ENCODE measurements around the gene ASPHD2. TPM values are rescaled to one million over a fixed set of nuclear protein-coding genes. Genes with fewer than 3 reads are reported as not detected.

Gene ASPHD2
- total RNA-seq, 1 experiment from 2014 or later, result 4.0 TPM

GRCh38 chr22:26446808-26447515 is 17.9 kb downstream of the ASPHD2 start:
- DNase-seq (ENCODE audit: low spot score), result no peak

- DNase-seq (ENCODE audit: low spot score), result no peak
Observed at GRCh38 chr22:26447584-26448329, 18.7 kb downstream of the ASPHD2 start.

DNA sequence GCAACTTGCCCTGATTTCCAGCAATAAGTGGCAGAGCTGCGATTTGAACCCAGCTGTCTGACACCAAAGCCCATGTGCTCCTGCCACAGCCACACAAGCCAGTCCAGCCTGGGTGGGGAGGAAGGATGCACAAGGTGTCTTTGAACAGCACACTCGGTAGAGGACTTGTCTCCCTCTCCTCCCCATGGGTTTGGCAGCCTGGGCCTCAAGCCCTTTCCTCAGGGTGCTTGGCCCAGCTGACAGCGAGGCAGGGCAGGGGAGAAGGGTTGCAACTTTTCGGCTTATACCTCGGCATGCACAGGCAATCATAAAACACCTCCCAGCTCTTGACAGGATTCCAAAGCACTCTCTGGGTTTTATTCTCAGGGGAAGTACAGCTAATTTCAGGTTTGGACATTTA is 19.3 kb downstream of the ASPHD2 start:
- DNase-seq (ENCODE audit: low spot score), result no peak

GRCh38 chr22:26448941-26449340 is 19.9 kb downstream of the ASPHD2 start:
- no peak for DNase-seq (ENCODE audit: low spot score)

- no peak for DNase-seq (ENCODE audit: low spot score)
Observed at GRCh38 chr22:26450453-26451185, 21.6 kb downstream of the ASPHD2 start.

DNA sequence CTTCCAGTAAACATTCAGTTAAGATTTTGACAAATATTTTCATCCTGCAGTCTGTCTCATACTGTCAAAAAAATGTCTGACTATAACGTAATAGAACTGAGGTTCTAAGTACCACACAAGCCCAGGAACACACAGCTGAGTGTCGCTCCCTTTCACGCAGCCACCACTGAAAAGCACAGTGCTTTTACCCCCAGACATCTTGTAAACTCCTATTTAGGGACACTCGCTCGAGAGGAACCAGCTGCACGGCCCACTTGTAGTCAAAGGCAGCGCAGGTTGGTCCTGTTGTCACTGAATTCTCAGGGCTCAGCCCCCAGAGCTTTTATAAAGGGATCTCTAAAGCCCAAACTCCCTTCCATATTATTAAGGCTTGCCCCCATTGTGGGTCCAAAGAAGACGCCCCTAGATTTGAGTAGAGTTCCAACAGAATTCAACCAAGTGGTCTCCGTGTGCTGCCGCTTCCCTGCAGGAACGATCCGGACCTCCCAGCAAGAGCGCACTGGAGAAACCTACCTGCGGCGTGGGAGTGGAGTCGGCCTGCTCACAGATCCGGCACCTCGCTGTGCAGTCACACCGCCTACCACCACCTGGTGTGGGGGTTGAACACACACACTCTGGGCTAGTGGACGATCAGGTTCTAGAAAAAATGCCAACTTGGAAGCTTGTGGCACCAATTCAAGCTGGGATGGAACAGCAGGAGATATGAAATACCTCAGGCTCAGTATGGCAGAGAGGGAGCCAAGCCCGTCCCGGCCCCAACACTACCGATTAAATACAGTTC is 23.4 kb downstream of the ASPHD2 start:
- DNase-seq (ENCODE audit: low spot score), result no peak

DNA sequence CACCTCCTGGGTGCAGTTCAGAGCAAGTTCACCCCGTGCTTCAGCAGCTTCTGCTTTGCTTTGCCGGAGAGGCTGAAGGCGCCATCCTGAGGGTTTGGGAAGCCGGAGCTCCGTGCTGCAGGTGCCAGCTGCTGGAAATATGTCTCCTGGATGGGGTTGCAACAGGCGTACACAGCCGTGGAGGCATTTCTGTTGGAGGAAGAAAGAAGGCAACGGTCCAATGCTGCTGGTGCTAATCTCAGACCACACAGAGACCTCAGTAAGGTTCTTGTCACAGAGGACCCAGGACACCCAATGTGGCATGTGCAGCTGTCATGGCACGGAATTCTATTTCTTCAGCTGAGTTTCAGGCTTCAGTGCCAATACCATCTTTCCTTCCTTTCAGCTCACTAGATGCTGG is 24.2 kb downstream of the ASPHD2 start:
- DNase-seq (ENCODE audit: low spot score), result no peak

GRCh38 chr22:26453812-26454500 is 24.9 kb downstream of the ASPHD2 start:
- no peak for DNase-seq (ENCODE audit: low spot score)

GRCh38 chr22:26457661-26458272 is 28.7 kb downstream of the ASPHD2 start:
- DNase-seq (ENCODE audit: low spot score), result no peak

GRCh38 chr22:26460202-26460601 is 31.1 kb downstream of the ASPHD2 start:
- no peak for DNase-seq (ENCODE audit: low spot score)

GRCh38 chr22:26461188-26461810 is 32.2 kb downstream of the ASPHD2 start:
- peak; percentile 50 for DNase-seq (ENCODE audit: low spot score)

GRCh38 chr22:26462051-26462450 is 33.0 kb downstream of the ASPHD2 start:
- DNase-seq (ENCODE audit: low spot score), result no peak

DNA sequence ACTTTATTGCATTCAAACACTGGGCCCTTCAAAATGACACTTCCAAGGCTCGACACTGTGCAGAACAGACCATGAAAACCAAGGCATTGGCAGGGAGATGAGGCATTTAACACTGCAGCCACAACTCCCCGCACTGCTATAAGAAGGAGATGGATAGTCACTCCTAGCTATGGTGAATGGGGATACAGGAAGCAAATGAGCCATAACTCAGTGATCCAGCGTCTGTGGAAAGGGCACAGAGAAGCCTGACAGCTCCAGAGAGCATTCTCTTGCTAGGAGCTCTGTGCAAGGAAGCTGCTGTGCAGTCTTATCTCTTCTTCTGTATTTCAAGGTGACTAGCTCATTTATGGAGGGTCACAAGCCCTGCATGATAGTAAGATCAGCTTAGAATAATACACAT is 33.6 kb downstream of the ASPHD2 start:
- DNase-seq (ENCODE audit: low spot score), result no peak

- DNase-seq (ENCODE audit: low spot score), result no peak
Observed at GRCh38 chr22:26463101-26463661, 34.1 kb downstream of the ASPHD2 start.

DNA sequence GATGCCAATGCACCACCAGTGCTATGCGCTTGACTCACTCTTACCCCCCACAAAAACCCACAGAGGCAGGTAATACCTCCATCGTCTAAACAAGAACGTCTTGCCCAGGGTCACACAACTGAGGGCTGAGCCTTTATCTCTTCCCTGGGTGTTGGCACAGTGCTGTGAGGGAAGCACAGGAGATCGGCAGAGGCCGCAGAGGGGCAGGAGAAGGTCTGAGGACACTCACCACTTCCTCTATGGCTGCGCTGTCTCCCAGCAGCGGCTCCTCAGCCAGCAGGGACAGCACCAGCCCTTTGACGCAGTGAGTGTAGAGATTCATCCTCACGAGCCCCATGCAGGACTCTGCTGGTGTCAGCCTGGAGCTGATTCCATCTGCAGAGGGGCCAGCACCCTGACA is 34.6 kb downstream of the ASPHD2 start:
- no peak for DNase-seq (ENCODE audit: low spot score)

DNA sequence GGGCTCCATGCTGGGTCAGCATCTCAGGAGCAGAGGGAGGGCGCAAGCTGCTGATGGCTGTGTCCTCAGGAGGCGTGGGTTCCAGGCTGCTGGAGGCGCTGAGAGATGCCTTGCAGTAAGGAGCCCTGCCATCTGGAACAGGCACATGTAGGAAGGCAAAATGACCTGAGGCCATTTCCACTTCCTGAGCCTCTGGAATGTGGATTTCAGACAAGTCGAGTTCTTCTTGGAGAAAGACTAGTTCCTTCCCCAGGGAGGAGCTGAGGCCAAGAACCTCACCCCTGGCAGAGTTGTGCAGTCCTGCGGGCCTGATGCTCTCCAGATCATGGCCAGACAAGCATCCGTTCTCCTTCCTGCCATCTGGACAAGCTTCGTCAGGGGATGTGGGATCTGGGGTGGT is 35.3 kb downstream of the ASPHD2 start:
- no peak for DNase-seq (ENCODE audit: low spot score)

DNA sequence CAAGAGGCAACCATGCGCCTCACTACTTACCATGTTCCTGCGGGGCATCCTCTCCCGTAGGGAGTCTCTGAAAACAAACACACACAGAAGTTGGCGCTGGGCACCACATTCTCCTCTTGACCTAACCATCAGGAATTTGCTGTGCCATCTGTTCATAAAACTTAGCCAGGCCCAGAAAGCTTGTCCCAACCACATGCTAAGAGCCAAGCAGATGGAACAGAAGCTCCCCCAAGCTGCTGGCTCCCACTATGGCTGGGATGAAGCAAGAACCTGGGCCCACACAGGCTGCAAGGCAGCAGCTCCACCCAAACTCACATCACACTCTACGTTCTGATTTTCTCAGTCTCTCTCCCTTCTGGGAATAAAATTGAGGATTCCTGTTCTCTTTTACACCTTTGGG is 37.1 kb downstream of the ASPHD2 start:
- DNase-seq (ENCODE audit: low spot score), result no peak

- no peak for DNase-seq (ENCODE audit: low spot score)
Observed at GRCh38 chr22:26470807-26471206, 41.7 kb downstream of the ASPHD2 start.

GRCh38 chr22:26471522-26471921 is 42.5 kb downstream of the ASPHD2 start:
- peak; percentile 95 for DNase-seq (ENCODE audit: low spot score)

- peak; percentile 49 for DNase-seq (ENCODE audit: low spot score)
Observed at GRCh38 chr22:26474682-26475081, 45.6 kb downstream of the ASPHD2 start.
